Natural killer cell (primary cell): ENCODE measurements around the gene TRABD. TPM values are rescaled to one million over a fixed set of nuclear protein-coding genes. Genes with fewer than 3 reads are reported as not detected.

Source experiments
- ATAC-seq, 3 donors: fragments of 150-1000 bp in 2 of 3; fragments of 200-7000 bp in 1 of 3; cut with Tn5 transposase; 1 replicate in 1 of 3; 2 replicates in 2 of 3; pipeline ENCODE4 v1.10.0; 2021; ENCODE audit warnings: mild to moderate bottlenecking in 2 of 3, moderate library complexity in 2 of 3
- DNase-seq, 2 donors: peaks; one replicate each; pipeline versions ENCODE4 v3.0.0 to v3.0.0-alpha.2; 2013 to 2021; ENCODE audit warnings: mixed read lengths in 1 of 2
- H3K27ac ChIP-seq: one replicate; pipeline ENCODE4 v1.5.1; 2013; ENCODE audit warnings: mild to moderate bottlenecking, low read length
- H3K27me3 ChIP-seq: one replicate; pipeline ENCODE4 v1.6.1; 2013; ENCODE audit warnings: low read length; ENCODE audit not compliant: control insufficient read depth, insufficient read depth
- H3K36me3 ChIP-seq: one replicate; pipeline ENCODE4 v1.6.1; 2013; ENCODE audit warnings: low read length; ENCODE audit not compliant: control insufficient read depth, insufficient read depth
- H3K4me1 ChIP-seq: one replicate; pipeline ENCODE4 v1.6.1; 2013; ENCODE audit warnings: low read length; ENCODE audit not compliant: control insufficient read depth, insufficient read depth
- H3K4me3 ChIP-seq: one replicate; pipeline ENCODE4 v1.5.1; 2013; ENCODE audit warnings: low read length
- H3K9me3 ChIP-seq: one replicate; pipeline ENCODE4 v1.6.1; 2013; ENCODE audit warnings: low read length; ENCODE audit not compliant: control insufficient read depth, insufficient read depth
- H3K27ac Mint-ChIP-seq, 2 donors: one replicate each; pipeline ENCODE4 v1.8.0; 2022; ENCODE audit warnings: mild to moderate bottlenecking in 2 of 2, mixed read lengths in 2 of 2, moderate library complexity in 1 of 2
- H3K27me3 Mint-ChIP-seq, 2 donors: one replicate each; pipeline ENCODE4 v1.8.0; 2022; ENCODE audit warnings: low read depth in 2 of 2, mixed read lengths in 2 of 2
- H3K36me3 Mint-ChIP-seq: one replicate; pipeline ENCODE4 v1.8.0; 2022; ENCODE audit warnings: mixed read lengths
- H3K4me1 Mint-ChIP-seq, 2 donors: one replicate each; pipeline ENCODE4 v1.8.0; 2022; ENCODE audit warnings: mixed read lengths in 2 of 2
- H3K4me3 Mint-ChIP-seq: one replicate; pipeline ENCODE4 v1.8.0; 2022; ENCODE audit warnings: mild to moderate bottlenecking, moderate library complexity, mixed read lengths
- H3K9me3 Mint-ChIP-seq, 2 donors: one replicate each; pipeline ENCODE4 v1.8.0; 2022; ENCODE audit warnings: mixed read lengths in 2 of 2
- WGBS: methylation state at CpG from one replicate; pipeline ENCODE4 v1.1.7; 2013; ENCODE audit warnings: missing lambda C conversion rate; ENCODE audit not compliant: insufficient coverage; 5-methylcytosine and 5-hydroxymethylcytosine counted together
- intact Hi-C: fragments of 100-400 bp; cut with micrococcal nuclease; formaldehyde crosslinking; loops from one replicate; pipeline ENCODE4 v1.14.2; 2022
- total RNA-seq, 4 donors: library from RNA; stranded (reverse); fragments of 120-200 nt in 1 of 4; gene quantifications; one replicate each; pipeline versions ENCODE4 v1.2.3 to v1.2.4, GENCODE V29; 2013 to 2022
- TF ChIP-seq, protein P1 (sequence below): fragments of 200-600 bp; IDR thresholded peaks from one replicate; pipeline ENCODE4 v1.8.0; 2022; ENCODE audit warnings: antibody characterized with exemption

The TRABD gene
- total RNA-seq, 3 donors from 2014 or later (not counting 1 experiment from before 2014, with no cell fraction given): 129 to 138 (median 132) TPM

DNA sequence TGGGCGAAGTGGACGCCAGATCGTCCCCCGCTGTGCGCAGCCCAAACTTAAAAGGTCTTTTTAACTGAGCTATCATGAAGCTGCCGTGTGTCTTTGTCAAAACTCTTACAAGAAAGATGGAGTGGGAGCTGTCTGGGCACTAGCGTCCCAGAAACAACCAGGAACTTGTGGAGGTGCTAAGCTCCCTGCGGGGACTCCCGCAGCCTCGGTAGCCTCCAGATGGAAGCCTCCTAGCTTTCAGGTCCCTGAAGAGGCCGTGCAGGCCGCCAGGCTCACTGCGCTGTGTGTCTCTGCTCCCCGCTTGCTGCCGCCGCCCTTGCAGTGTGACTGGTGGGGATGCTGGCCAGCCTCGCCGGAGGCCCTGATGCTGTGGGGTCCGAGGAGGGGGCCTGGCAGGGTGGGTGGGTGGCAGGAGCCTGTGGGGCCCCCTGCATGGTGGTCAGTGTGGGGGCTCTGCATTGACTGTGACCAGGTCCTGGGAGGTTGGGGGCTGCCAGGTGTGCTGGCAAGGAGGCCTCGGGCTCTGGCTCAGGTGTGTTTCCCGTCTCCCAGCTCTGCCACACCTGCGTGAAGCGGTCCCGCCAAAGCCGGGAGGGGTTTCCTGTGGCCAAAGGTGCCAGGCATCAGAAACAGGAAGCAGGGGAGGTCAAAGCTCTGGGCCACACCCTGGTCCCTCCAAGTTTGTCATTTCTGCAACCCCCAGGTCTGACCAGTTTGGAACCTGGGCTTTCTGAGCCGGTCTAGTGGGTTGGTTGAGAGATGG, 1.2 kb downstream of the TRABD start:
- no peaks in the 10 kb centered on the region for H3K9me3 ChIP-seq
- Mint-ChIP-seq H3K27me3 (peaks cover 0 to 2% of the 10 kb centered on the region in 2 donors), H3K9me3 (no peaks in the 10 kb centered on the region), H3K4me1 (peaks cover 30 to 51% of the 10 kb centered on the region in 2 donors), H3K4me3 (peak overlapping the region; percentile 91), H3K27ac (peak overlapping the region; percentile 90 to 91), H3K36me3 (no peaks in the 10 kb centered on the region)
- intact Hi-C loops: no loop called here
- H3K27ac ChIP-seq: peak overlapping the region; percentile 80
- ATAC-seq: peak in 1 of 3 donors; percentile 2
- no peaks in the 10 kb centered on the region for H3K36me3 ChIP-seq
- 22% methylated on average over 26 of the region's 26 CpGs for WGBS
- DNase-seq: peak in 1 of 2 donors; percentile 57
- no peaks in the 10 kb centered on the region for H3K27me3 ChIP-seq
- H3K4me1 ChIP-seq: peaks cover 77% of the 10 kb centered on the region
- TF ChIP-seq, protein P1, sequence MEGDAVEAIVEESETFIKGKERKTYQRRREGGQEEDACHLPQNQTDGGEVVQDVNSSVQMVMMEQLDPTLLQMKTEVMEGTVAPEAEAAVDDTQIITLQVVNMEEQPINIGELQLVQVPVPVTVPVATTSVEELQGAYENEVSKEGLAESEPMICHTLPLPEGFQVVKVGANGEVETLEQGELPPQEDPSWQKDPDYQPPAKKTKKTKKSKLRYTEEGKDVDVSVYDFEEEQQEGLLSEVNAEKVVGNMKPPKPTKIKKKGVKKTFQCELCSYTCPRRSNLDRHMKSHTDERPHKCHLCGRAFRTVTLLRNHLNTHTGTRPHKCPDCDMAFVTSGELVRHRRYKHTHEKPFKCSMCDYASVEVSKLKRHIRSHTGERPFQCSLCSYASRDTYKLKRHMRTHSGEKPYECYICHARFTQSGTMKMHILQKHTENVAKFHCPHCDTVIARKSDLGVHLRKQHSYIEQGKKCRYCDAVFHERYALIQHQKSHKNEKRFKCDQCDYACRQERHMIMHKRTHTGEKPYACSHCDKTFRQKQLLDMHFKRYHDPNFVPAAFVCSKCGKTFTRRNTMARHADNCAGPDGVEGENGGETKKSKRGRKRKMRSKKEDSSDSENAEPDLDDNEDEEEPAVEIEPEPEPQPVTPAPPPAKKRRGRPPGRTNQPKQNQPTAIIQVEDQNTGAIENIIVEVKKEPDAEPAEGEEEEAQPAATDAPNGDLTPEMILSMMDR: no peak
- peak overlapping the region; percentile 49 for H3K4me3 ChIP-seq

DNA sequence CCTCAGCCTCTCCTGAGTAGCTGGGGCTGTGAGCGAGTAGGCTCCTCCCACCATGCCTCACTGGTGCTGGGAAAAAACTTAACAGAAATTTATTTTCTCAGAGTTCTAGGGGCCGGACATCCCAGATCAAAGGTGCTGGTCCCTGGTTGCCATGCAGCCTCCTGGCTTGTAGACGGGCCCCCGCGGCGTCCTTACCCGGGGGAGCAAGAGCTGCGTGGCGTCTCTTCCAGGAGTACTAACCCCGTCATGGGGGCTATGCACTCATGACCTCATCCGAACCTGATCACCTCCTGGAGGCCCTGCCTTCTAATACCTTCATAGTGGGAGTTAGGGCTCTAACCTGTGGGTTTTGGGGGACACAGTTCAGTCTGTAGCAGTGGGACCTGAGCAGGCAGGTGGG, 2.6 kb downstream of the TRABD start:
- no peak overlapping the region for H3K4me3 ChIP-seq
- Mint-ChIP-seq H3K9me3 (no peaks in the 10 kb centered on the region), H3K4me1 (peaks cover 40 to 62% of the 10 kb centered on the region in 2 donors), H3K4me3 (peak overlapping the region; percentile 40), H3K27me3 (peaks cover 0 to 2% of the 10 kb centered on the region in 2 donors), H3K27ac (peak overlapping the region; percentile 90 to 91), H3K36me3 (no peaks in the 10 kb centered on the region)
- no peak for ATAC-seq
- 96% methylated on average over 11 of the region's 11 CpGs for WGBS
- no peaks in the 10 kb centered on the region for H3K9me3 ChIP-seq
- intact Hi-C loops: no loop called here
- peaks cover 90% of the 10 kb centered on the region for H3K4me1 ChIP-seq
- no peaks in the 10 kb centered on the region for H3K27me3 ChIP-seq
- DNase-seq: no peak
- H3K36me3 ChIP-seq: no peaks in the 10 kb centered on the region
- TF ChIP-seq, protein P1: no peak
- peak overlapping the region; percentile 98 for H3K27ac ChIP-seq

DNA sequence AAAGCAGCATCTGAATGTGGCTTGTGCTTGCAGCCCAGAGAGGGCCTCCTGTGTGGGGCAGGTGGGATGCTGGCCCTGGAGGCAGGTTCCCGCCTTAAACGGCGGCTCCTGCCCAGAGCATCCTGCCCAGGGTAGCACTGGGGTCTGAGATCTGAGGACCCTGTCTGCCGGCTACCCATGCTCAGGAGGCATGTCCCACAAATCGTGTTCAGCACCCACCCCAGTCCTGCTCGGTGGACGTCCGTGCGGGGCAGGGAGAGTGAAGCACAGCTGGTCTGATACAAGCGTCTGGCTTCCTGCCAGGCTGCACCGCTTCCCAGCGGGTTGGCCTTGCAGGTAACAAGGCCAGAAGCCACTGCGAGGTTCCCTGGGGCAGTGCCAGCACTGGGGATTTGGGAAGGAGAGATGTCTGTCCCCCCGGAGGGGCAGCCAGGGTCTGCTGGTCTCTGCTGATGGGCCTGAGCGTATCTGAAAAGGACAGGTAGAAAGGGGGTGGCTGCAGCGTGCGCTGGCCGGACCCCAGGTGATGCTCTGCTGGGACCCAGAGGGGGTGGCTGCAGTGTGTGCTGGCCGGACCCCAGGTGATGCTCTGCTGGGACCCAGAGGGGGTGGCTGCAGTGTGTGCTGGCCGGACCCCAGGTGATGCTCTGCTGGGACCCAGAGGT, 3.6 kb downstream of the TRABD start:
- Histone ChIP-seq H3K27me3 (no peaks in the 10 kb centered on the region), H3K27ac (peak overlapping the region; percentile 98), H3K4me3 (no peak overlapping the region), H3K36me3 (peaks cover 10% of the 10 kb centered on the region), H3K4me1 (peaks cover 89% of the 10 kb centered on the region), H3K9me3 (no peaks in the 10 kb centered on the region)
- DNase-seq (no peak), ATAC-seq (no peak)
- no peaks in the 10 kb centered on the region for H3K27me3 Mint-ChIP-seq
- H3K36me3 Mint-ChIP-seq: no peaks in the 10 kb centered on the region
- TF ChIP-seq, protein P1: no peak
- WGBS: 71% methylated on average over 20 of the region's 20 CpGs
- peak overlapping the region; percentile 96 for H3K4me3 Mint-ChIP-seq
- no peaks in the 10 kb centered on the region for H3K9me3 Mint-ChIP-seq
- peak overlapping the region; percentile 94 to 99 for H3K27ac Mint-ChIP-seq
- H3K4me1 Mint-ChIP-seq: peaks cover 40 to 58% of the 10 kb centered on the region in 2 donors
- intact Hi-C loops: no loop called here
